Heart left ventricle (tissue), 16 donors: ENCODE results near the gene ATRN. TPM values are rescaled to one million over a fixed set of nuclear protein-coding genes. Genes with fewer than 3 reads are reported as not detected.

Experiments used
- ATAC-seq, 4 donors: fragments of 200-7000 bp; cut with Tn5 transposase; one replicate each; pipeline ENCODE4 v1.9.1; 2020 to 2022; ENCODE audit warnings: moderate library complexity in 4 of 4, mild to moderate bottlenecking in 3 of 4, moderate number of reproducible peaks in 1 of 4
- DNase-seq, 5 donors: peaks; one replicate each; pipeline ENCODE4 v3.0.0-alpha.2; 2020
- H3K27ac ChIP-seq, 12 donors: fragments of 200-600 bp; sonication (generic) in 4 of 12; one replicate each; pipeline versions ENCODE4 v1.5.0 to v1.8.0; 2016 to 2022; ENCODE audit warnings: mild to moderate bottlenecking in 2 of 12
- H3K27me3 ChIP-seq, 9 donors: fragments of 200-600 bp; sonication (generic) in 2 of 9; one replicate each; pipeline versions ENCODE4 v1.5.1 to v1.8.0; 2016 to 2022; ENCODE audit warnings: mild to moderate bottlenecking in 3 of 9
- H3K36me3 ChIP-seq, 9 donors: fragments of 200-600 bp; sonication (generic) in 2 of 9; one replicate each; pipeline versions ENCODE4 v1.5.0 to v1.8.0; 2018 to 2022; ENCODE audit warnings: mild to moderate bottlenecking in 2 of 9
- H3K4me1 ChIP-seq, 12 donors: fragments of 200-600 bp; sonication (generic) in 4 of 12; one replicate each; pipeline versions ENCODE4 v1.5.0 to v1.8.0; 2016 to 2022; ENCODE audit warnings: mild to moderate bottlenecking in 3 of 12
- H3K4me3 ChIP-seq, 12 donors: fragments of 200-600 bp; sonication (generic) in 4 of 12; one replicate each; pipeline versions ENCODE4 v1.5.0 to v1.8.0; 2017 to 2022; ENCODE audit warnings: mild to moderate bottlenecking in 9 of 12, moderate library complexity in 4 of 12
- H3K9me3 ChIP-seq, 12 donors: fragments of 200-600 bp; sonication (generic) in 4 of 12; one replicate each; pipeline versions ENCODE4 v1.5.0 to v1.8.0; 2016 to 2022; ENCODE audit warnings: mild to moderate bottlenecking in 1 of 12
- POLR2A ChIP-seq, 2 donors: fragments of 450-650 bp; IDR thresholded peaks; one replicate each; pipeline ENCODE4 v1.6.1; 2017; ENCODE audit warnings: antibody characterized with exemption in 2 of 2, mild to moderate bottlenecking in 2 of 2, moderate library complexity in 2 of 2
- WGBS, 4 donors: extraction: QIAGEN DNeasy Blood & Tissue Kit in 2 of 4; methylation state at CpG; one replicate each; pipeline versions ENCODE4 v1.1.5 to v1.1.7; 2013 to 2018; 5-methylcytosine and 5-hydroxymethylcytosine counted together
- intact Hi-C, 10 donors: fragments of 100-400 bp; cut with DNase I; formaldehyde crosslinking; loops; one replicate each; pipeline versions ENCODE4 v1.11.1 to v1.14.2; 2022
- polyA plus RNA-seq, 2 donors: library from polyadenylated mRNA; stranded (reverse); fragments of 200-250 nt; gene quantifications; one replicate each; pipeline ENCODE4 v1.2.3, GENCODE V29; 2013
- total RNA-seq, 9 donors: library from RNA; depleted of rRNA in 2 of 9; stranded (reverse); fragments of >200 nt in 2 of 9; fragmentation: NEBNext Ultra II Directional in 3 of 9; extraction: Animal tissue kit (Norgen Biotek cat#: 25700) in 3 of 9; gene quantifications; one replicate each; pipeline versions ENCODE4 v1.1.0 to v1.2.4, GENCODE V29; 2016 to 2023
- TF ChIP-seq, protein P1 (sequence below), 12 donors: fragments of 200-600 bp; sonication (generic) in 4 of 12; IDR thresholded peaks; one replicate each; pipeline versions ENCODE4 v1.5.0 to v1.8.0; 2018 to 2022; ENCODE audit warnings: antibody characterized with exemption in 12 of 12, mild to moderate bottlenecking in 5 of 12
- donor health status: ischemic (EF 13 %, LVEDD 7.1; RV severe dilation, severe dysfunction).
- donor health status: healthy with polysubstance abuse.
- donor health status: DM: no; HTN: yes; CAD: no.
- donor health status: DM: no; HTN: no; CAD: no.
- donor health status: ischemic (EF 25% LVEDD 6.9; RV normal size, moderate dysfunction).
- donor health status: ischemic (EF 25% LVEDD 5.7; RV mildly dilated, moderate dysfunction).
- donor health status: healthy.
- donor health status: DM: yes; HTN: yes; CAD: no.
- donor health status: ischemic (EF 35%, LVEDD 5.7; RV mildly dilated, moderate dysfunction).
- donor health status: nonischemic (EF 11% LVEDD 7.7; RV severe dilation, severe dysfunction).
- donor health status: DM: yes; HTN: yes; CAD: no.
- donor health status: PGD.
- donor health status: ischemic (EF 29% LVEDD 5.4; RV normal size, mild dysfunction).
- donor health status: nonischemic (EF 23%, LVEDD 6.1; RV moderate dilation, normal function).

The ATRN gene
- total and polyA plus RNA-seq, 11 donors: 4.8 to 44.7 (median 32.6) TPM

DNA sequence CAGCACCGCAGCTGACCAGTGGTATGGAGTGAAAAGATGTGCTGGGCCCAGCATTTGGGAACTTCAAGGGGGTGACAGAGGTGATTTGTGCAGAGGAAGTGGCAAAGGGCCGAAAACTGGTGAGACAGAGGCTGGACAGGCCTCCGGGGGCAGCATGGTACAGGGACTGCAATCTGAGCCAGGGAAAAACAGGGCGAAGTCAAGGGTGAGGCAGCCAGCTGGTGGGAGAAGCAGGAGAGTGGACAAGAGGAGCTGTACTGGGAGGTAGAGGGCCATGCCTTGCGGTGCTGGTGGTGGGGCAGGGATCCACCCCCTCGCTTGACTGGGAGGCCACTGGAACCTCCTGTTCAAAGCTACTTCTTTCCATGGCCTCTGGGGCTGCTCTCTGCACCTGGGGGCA is 199.7 kb downstream of the ATRN start:
- no peak for TF ChIP-seq POLR2A (IDR thresholded peaks at IDR 0.05)
- DNase-seq: peak in 1 of 5 donors; percentile 40
- Histone ChIP-seq H3K36me3 (peaks cover 0 to 3% (median 0%) of the 10 kb centered on the region in 9 donors), H3K4me1 (peaks cover 0 to 17% (median 2%) of the 10 kb centered on the region in 12 donors), H3K4me3 (no peak overlapping the region), H3K9me3 (no peaks in the 10 kb centered on the region), H3K27ac (peak overlapping the region in 1 of 12 donors; percentile 16), H3K27me3 (peaks cover 8 to 44% (median 36%) of the 10 kb centered on the region in 9 donors)
- 50 to 79% (median 67%) methylated on average over 6 of the region's 6 CpGs for WGBS, 4 donors
- ATAC-seq: peak; percentile 2 to 50 (median 28)
- intact Hi-C loops: loop anchor here in 3 of 10 donors (10.0 kb wide), 3 partner anchors 104 to 424 kb away; no protein-coding TSS in a partner anchor

DNA sequence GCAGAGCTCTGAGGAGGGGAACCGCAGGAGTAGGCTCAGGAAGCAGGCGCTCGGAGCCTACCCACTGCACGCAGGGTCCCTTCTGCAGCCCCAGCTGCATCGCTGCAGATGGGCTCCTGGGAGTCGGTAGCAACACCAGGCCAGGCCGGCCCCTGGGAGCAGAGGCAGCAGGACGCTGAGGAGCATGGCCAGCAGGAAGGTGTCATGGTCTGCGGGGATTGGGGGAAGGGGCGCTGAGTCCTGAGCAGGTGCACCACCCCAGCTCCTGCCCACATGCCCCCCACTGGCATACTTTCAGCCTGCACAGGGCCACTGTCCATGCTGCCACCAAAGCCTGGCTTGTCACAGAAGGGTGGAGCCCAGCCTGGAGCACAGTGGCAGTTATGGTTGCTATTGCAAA is 200.1 kb downstream of the ATRN start:
- intact Hi-C loops: loop anchor here in 3 of 10 donors (10.0 kb wide), 3 partner anchors 104 to 424 kb away; no protein-coding TSS in a partner anchor
- DNase-seq (peak in 1 of 5 donors; percentile 46), ATAC-seq (no peak)
- peaks cover 0 to 3% (median 0%) of the 10 kb centered on the region in 9 donors for H3K36me3 ChIP-seq
- H3K4me1 ChIP-seq: peaks cover 0 to 17% (median 2%) of the 10 kb centered on the region in 12 donors
- 79 to 87% (median 87%) methylated on average over 10 of the region's 10 CpGs; no CpG with 5 or more reads in 1 of the 4 donors for WGBS, 4 donors
- no peaks in the 10 kb centered on the region for H3K9me3 ChIP-seq
- no peak overlapping the region for H3K27ac ChIP-seq
- no peak overlapping the region for H3K4me3 ChIP-seq
- TF ChIP-seq, protein P1, sequence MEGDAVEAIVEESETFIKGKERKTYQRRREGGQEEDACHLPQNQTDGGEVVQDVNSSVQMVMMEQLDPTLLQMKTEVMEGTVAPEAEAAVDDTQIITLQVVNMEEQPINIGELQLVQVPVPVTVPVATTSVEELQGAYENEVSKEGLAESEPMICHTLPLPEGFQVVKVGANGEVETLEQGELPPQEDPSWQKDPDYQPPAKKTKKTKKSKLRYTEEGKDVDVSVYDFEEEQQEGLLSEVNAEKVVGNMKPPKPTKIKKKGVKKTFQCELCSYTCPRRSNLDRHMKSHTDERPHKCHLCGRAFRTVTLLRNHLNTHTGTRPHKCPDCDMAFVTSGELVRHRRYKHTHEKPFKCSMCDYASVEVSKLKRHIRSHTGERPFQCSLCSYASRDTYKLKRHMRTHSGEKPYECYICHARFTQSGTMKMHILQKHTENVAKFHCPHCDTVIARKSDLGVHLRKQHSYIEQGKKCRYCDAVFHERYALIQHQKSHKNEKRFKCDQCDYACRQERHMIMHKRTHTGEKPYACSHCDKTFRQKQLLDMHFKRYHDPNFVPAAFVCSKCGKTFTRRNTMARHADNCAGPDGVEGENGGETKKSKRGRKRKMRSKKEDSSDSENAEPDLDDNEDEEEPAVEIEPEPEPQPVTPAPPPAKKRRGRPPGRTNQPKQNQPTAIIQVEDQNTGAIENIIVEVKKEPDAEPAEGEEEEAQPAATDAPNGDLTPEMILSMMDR (IDR thresholded peaks at IDR 0.05): no peak
- no peak for TF ChIP-seq POLR2A (IDR thresholded peaks at IDR 0.05)
- peaks cover 8 to 47% (median 36%) of the 10 kb centered on the region in 9 donors for H3K27me3 ChIP-seq

DNA sequence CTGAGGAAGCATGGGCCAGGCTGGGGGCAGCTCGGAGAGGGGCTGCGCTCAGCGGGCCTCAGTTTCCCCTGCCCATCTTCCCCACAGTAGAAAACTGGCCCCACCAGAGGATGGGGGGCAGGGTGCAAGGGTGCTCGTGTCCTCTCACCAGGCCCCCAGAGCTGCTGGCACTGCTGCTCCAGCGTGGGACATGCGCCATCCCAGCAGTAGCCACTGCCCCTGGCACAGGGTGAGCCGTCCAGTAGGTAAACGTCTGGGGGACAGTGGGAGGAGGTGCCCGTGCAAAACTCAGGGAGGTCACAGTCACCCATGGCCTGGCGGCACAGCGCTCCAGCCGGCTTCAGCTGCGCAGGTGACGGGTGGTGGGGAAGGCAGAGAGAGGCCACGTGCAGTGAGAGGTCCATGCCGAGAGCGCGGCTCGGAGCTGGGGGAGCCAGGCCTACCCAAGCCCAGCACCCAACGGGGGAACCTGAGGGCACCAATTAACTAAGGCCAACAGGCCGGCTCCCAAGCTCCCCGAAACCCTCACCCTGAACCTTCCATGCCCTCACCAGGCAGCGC is 201.2 kb downstream of the ATRN start:
- Histone ChIP-seq H3K27ac (no peak overlapping the region), H3K27me3 (peaks cover 8 to 52% (median 36%) of the 10 kb centered on the region in 9 donors), H3K36me3 (peaks cover 0 to 3% (median 0%) of the 10 kb centered on the region in 9 donors), H3K4me1 (peaks cover 0 to 22% (median 8%) of the 10 kb centered on the region in 12 donors), H3K4me3 (peak overlapping the region in 2 of 12 donors; percentile 23 to 36), H3K9me3 (no peaks in the 10 kb centered on the region)
- WGBS, 4 donors: 49 to 60% (median 51%) methylated on average over 13 to 23 of the region's 23 CpGs
- ATAC-seq (no peak), DNase-seq (peak in 1 of 5 donors; percentile 49)
- TF ChIP-seq, protein P1 (IDR thresholded peaks at IDR 0.05): no peak
- no peak for TF ChIP-seq POLR2A (IDR thresholded peaks at IDR 0.05)
- intact Hi-C loops: loop anchor here in 3 of 10 donors (10.0 kb wide), 3 partner anchors 103 to 423 kb away; no protein-coding TSS in a partner anchor

DNA sequence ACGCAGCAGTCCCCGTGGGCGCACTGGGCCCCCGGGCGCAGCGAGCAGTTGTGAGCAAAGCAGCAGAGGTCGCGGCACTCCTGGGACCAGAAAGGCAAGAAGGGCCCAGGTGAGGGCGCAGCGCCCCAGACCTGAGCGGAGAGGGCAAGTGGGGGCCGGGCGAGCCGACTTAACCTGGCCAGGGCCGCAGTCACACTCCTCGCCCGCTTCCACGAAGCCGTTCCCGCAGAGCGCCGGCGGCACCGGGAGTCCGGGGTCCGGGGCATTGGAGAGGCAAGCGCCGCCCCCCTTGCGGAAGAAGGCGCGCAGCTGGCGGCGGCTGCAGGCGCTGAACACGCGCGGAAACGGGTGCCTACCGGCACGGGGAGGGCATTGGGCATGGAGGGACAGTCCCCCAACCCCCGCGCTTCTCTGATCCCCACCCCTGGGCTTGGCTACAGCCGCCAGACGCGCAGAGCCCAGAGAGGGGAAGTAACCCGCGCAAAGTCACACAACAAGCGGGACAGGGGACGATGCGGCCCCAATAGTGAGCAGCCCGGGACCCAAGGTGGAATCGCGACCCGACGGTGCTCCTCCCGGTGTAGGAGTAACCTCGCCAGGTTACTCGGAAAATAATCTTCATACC is 201.8 kb downstream of the ATRN start:
- no peak for ATAC-seq
- TF ChIP-seq POLR2A (IDR thresholded peaks at IDR 0.05): no peak
- TF ChIP-seq, protein P1 (IDR thresholded peaks at IDR 0.05): no peak
- H3K36me3 ChIP-seq: peaks cover 0 to 3% (median 0%) of the 10 kb centered on the region in 9 donors
- H3K4me3 ChIP-seq: peak overlapping the region in 8 of 12 donors; percentile 2 to 36 (median 18)
- H3K27me3 ChIP-seq: peaks cover 8 to 52% (median 36%) of the 10 kb centered on the region in 9 donors
- peak in 1 of 5 donors; percentile 60 for DNase-seq
- intact Hi-C loops: loop anchor here in 3 of 10 donors (10.0 kb wide), 3 partner anchors 102 to 422 kb away; no protein-coding TSS in a partner anchor
- no peak overlapping the region for H3K27ac ChIP-seq
- peaks cover 0 to 28% (median 12%) of the 10 kb centered on the region in 12 donors for H3K4me1 ChIP-seq
- 17 to 37% (median 23%) methylated on average over 33 to 58 of the region's 58 CpGs for WGBS, 4 donors
- H3K9me3 ChIP-seq: no peaks in the 10 kb centered on the region
